SU-DHL-6 (cell line): Measurements from ENCODE around the gene C16orf89.
"Not testable (repeated sequence)": the region's sequence is repeated elsewhere in the genome, so short reads cannot be mapped to it uniquely, and the experiment has no call there.

ENCODE experiments used
- H2AFZ ChIP-seq: fragments of 200-600 bp; sonication (generic); 2 replicates; pipeline ENCODE4 v1.6.1; 2014; ENCODE audit warnings: low read depth, mild to moderate bottlenecking, moderate library complexity, mixed read lengths, antibody characterized with exemption, low read length; ENCODE audit not compliant: severe bottlenecking
- H3F3A ChIP-seq: fragments of 200-600 bp; shearing (Covaris generic); 2 replicates; pipeline ENCODE4 v1.6.0; 2016; ENCODE audit warnings: antibody characterized with exemption, mild to moderate bottlenecking; ENCODE audit not compliant: insufficient read depth
- H3K27ac ChIP-seq: fragments of 200-600 bp; sonication (generic); 2 replicates; pipeline ENCODE4 v1.5.1; 2016; ENCODE audit warnings: low read depth, mild to moderate bottlenecking, low read length, moderate library complexity, mixed read lengths
- H3K27me3 ChIP-seq: fragments of 200-600 bp; sonication (generic), shearing (Covaris generic); 2 replicates; pipeline ENCODE4 v1.6.0; 2014; ENCODE audit warnings: mild to moderate bottlenecking, low read length
- H3K36me3 ChIP-seq: fragments of 200-600 bp; sonication (generic); 2 replicates; pipeline ENCODE4 v1.6.1; 2014; ENCODE audit warnings: mild to moderate bottlenecking, low read length, mixed read lengths
- H3K4me2 ChIP-seq: fragments of 300-600, 200-600 bp; shearing (Covaris generic), sonication (generic); 2 replicates; pipeline ENCODE4 v1.6.0; 2014; ENCODE audit warnings: low read length, low read depth, mild to moderate bottlenecking; ENCODE audit not compliant: poor library complexity, severe bottlenecking
- H3K4me3 ChIP-seq: fragments of 200-600 bp; sonication (generic); 2 replicates; pipeline ENCODE4 v1.5.1; 2014; ENCODE audit warnings: antibody characterized with exemption, low read length, mild to moderate bottlenecking, mixed read lengths; ENCODE audit not compliant: insufficient read depth, poor library complexity, severe bottlenecking
- H3K79me2 ChIP-seq: fragments of 200-600 bp; sonication (generic); 2 replicates; pipeline ENCODE4 v1.6.1; 2014; ENCODE audit warnings: mild to moderate bottlenecking, low read length, moderate library complexity; ENCODE audit not compliant: insufficient read depth
- H3K9ac ChIP-seq: fragments of 200-600 bp; sonication (generic); 2 replicates; pipeline ENCODE4 v1.7.0; 2014; ENCODE audit warnings: mild to moderate bottlenecking, low read length
- H3K9me2 ChIP-seq: fragments of 200-600 bp; sonication (generic); replicated peaks from 2 replicates; pipeline ENCODE4 v1.6.1; 2014; ENCODE audit warnings: low read length; ENCODE audit not compliant: insufficient read depth
- H3K9me3 ChIP-seq: fragments of 200-600 bp; sonication (generic); 2 replicates; pipeline ENCODE4 v1.6.1; 2014; ENCODE audit warnings: low read length, mixed read lengths; ENCODE audit not compliant: insufficient read depth
- H4K20me1 ChIP-seq: fragments of 200-600 bp; sonication (generic); 2 replicates; pipeline ENCODE4 v1.6.1; 2014; ENCODE audit warnings: low read depth, mild to moderate bottlenecking, antibody characterized with exemption, low read length, moderate library complexity, mixed read lengths

Gene C16orf89

DNA sequence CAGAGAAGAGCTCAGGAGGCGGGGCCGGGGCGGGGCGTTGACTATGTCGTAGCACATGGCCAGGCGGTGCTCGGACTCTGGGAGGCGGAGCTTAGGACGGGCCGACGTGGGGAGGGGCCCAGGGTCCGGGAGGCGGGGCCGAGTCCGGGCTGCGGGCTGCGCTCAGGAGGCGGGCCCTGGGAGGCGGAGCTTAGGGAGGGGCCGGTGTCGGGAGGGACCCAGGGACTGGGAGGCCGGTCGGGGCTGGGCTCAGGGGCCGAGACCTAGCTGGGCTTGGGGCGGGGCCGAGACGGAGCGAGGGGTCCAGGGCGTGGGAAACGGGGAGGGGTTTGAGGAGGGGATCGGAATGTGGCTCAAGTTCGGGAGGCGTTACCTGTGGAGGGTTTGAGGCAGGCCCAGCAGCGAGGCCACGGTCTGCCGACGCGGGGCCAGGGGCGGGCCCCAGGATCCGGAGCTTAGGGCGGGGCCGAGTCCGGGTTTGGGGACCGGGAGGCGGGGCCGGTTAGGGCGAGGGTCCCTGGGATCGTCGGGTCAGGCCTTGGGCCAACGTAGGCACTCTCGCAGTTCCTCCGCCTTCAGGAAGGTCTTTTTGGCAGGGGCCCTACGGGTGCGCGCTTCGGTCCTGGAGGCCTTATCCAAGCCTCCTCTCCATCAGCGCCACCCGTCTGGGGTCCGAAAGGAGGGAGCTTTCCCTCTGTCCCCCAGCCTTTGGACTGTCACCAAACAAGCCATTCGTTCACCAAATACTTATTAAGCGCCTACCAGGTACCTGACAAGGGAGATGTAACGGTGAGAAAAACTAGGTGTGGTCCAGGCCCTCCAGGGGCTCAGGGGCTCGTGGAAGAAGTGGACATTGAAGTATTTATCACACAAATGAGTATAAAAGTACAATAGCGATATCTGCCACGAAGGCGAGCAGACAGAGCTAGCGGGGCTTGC, 32.7 kb upstream of the C16orf89 start:
- Histone ChIP-seq H3K4me3 (peak overlapping the region; percentile 45), H3K9ac (peak overlapping the region; percentile 45), H3K4me2 (peak overlapping the region; percentile 58), H2AFZ (peak overlapping the region; percentile 68)
- H3K27ac ChIP-seq, H3K27me3 ChIP-seq, H4K20me1 ChIP-seq, H3K9me3 ChIP-seq, H3K36me3 ChIP-seq, H3K9me2 ChIP-seq, H3K79me2 ChIP-seq, H3F3A ChIP-seq: not testable (repeated sequence)

DNA sequence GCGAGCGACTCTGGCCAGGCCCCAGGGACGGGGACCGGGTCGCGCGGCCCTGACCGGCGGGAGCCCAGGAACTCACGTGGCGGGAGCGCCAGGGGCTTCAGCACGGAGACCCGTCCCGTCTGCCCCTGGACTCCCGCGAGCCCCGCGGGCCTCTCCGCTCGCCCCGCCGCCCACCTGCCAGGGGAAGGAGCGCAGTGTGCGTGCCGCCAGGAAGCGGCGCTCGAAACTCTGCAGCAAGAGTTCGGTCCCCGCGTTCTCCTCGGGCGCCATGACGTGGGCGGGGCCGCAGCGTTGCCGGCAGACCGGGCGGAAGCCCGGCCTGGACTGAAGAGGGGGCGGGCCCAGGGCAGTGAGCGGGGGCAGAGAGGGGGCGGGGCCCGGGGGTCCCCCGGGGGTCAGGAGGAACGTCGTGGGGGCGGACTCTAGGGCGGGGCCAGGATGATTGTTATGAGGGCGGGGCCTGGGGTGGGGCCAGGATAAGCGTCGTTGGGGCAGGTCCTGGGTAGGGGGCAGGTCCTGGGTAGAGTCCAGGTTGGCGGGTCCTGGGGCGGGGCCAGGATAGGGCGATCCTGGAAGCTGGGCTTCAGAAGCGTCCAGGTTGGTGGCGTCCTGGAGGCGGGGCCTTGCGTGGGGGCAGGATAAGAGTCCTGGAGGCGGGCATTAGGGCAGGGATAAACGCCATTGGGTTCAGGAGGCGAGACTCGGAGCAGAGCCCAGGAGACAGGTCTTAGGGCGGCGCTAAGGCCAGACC, 31.9 kb upstream of the C16orf89 start, which contains the start of gene EEF2KMT:
EEF2KMT (minus strand) TSS at position 326 of the 751 bp plus-strand sequence; CDS start at position 270, 56 bp downstream.
- not testable (repeated sequence) for H3K36me3 ChIP-seq, H3K27ac ChIP-seq, H3K79me2 ChIP-seq, H3F3A ChIP-seq, H4K20me1 ChIP-seq, H3K9me3 ChIP-seq, H3K27me3 ChIP-seq, H3K9me2 ChIP-seq
- peak within 1 kb of the TSS; percentile 75 for H3K4me2 ChIP-seq
- peak within 1 kb of the TSS; percentile 88 for H3K9ac ChIP-seq
- H2AFZ ChIP-seq, result peak within 1 kb of the TSS; percentile 76
- peak within 1 kb of the TSS; percentile 88 for H3K4me3 ChIP-seq

DNA sequence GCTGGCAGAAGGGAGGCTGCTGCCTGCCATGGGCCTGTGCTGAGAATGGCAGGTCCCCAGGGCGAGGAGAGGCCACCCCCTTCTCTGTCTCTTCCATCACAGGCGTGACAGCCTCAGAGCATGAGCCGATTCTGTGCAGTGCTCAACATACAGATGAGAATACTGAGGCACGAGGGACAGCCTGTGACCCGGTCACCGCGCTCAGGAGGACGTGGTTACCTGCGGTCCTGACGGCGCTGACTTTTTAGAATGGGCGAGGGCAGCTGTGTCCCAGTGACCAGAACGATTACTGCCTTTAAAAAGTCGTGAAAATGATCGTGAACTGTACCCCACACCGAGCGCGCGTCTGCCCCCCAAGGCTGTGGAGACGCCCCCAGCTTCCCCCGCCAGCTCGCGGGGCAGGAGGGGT, 31.3 kb upstream of the C16orf89 start:
- peak overlapping the region; percentile 76 for H2AFZ ChIP-seq
- not testable (repeated sequence) for H3K27me3 ChIP-seq, H3K79me2 ChIP-seq, H3K9me2 ChIP-seq, H3K27ac ChIP-seq, H4K20me1 ChIP-seq, H3F3A ChIP-seq, H3K36me3 ChIP-seq, H3K9me3 ChIP-seq
- H3K4me3 ChIP-seq, result peak overlapping the region; percentile 88
- peak overlapping the region; percentile 88 for H3K9ac ChIP-seq
- H3K4me2 ChIP-seq, result peak overlapping the region; percentile 75

DNA sequence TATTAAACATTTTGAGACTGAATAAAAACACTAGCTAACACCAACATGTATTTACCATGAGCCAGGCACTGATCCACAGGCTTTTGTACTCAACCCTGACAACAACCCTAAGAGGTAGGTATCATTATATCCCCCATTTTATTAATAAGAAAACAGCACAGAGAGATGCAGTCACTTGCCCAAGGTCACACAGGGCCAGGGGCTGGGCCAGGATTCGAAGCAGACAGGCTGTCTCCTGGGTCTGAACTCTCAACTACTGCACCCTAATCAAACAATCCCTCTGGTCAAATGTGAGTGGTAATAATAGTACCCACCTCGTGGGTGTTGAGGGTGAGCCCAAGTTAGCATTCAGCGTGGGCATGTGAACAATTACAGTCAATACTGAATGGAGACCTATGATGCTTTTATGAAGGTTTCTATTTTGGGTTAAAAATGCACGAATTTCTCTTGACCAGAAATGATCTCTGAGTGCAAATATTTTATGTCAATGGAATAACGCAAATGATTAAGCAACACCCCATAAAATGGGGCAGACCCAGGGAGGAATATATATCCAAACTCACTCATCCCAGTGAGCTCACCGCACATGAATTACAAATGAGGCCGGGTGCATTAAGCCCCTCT, 30.8 kb upstream of the C16orf89 start:
- H3K27me3 ChIP-seq, H3F3A ChIP-seq: not testable (repeated sequence)

DNA sequence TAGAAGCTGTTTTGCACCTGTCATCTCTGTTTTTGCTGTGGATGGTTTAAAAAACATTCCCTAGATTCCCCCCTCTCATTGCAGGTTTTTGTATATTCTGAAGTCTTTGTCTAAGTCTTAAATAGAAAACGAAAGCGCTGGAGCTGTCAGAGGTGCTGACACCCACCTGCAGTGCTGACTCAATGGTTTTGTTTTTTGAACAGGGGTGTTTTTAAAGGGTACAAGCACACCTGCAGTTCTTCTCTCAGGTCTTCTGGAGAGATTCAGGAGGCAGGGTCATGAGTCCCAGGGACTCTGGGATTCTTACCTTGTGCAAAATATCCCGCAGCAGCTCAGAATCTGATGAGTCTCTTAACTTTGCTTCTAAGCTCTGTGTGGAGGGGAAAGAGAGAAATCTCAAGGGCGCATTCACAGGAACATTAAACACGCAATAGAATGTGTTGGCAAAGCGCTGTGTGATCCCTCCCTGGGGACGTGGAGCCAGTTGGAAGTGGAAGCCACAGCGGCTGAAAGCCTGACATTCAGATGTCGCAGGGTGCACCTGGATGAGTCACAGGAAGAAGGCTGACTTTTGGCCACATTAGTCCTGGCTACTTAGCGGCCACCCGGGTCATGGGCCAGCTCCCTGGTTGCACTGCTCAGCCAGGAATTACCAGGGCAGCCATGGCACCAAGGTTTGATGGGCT, 29.5 kb upstream of the C16orf89 start:
- not testable (repeated sequence) for H3K9me2 ChIP-seq, H3K9me3 ChIP-seq, H3K79me2 ChIP-seq, H3K27ac ChIP-seq, H3K27me3 ChIP-seq, H3K4me3 ChIP-seq, H3F3A ChIP-seq, H3K36me3 ChIP-seq, H3K9ac ChIP-seq, H2AFZ ChIP-seq, H4K20me1 ChIP-seq, H3K4me2 ChIP-seq

More for the DNA sequence above, 30.8 kb upstream of the C16orf89 start:
- H3K9me3 ChIP-seq, H4K20me1 ChIP-seq, H3K36me3 ChIP-seq, H3K9me2 ChIP-seq, H3K27ac ChIP-seq, H3K79me2 ChIP-seq, H2AFZ ChIP-seq: not testable (repeated sequence)
- peak overlapping the region; percentile 75 for H3K4me2 ChIP-seq
- H3K9ac ChIP-seq, result peak overlapping the region; percentile 88
- H3K4me3 ChIP-seq, result peak overlapping the region; percentile 88

DNA sequence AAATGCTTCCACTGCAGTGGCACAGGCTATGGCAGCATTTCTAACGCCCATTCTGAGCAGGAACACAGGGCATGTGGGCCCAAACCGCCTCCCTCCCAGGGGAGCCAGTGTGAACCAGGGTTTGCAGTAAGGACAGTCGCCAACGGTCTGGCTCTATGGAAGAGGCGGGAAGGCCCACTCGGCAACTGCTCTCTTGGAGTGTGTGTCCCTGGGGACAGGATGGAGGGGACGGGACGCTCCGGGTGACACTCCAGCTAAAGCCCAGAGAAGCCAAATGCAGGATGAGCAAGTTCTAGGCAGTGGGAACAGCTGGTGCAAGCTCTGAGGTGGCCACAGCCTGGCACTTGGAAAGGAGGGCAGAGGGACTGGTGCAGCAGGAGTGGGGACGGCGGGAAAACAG, 28.0 kb upstream of the C16orf89 start:
- not testable (repeated sequence) for H3K9me3 ChIP-seq, H3K27me3 ChIP-seq, H3K4me2 ChIP-seq, H3K36me3 ChIP-seq, H3K9ac ChIP-seq, H2AFZ ChIP-seq, H3K27ac ChIP-seq, H3F3A ChIP-seq, H3K9me2 ChIP-seq, H4K20me1 ChIP-seq, H3K79me2 ChIP-seq, H3K4me3 ChIP-seq

DNA sequence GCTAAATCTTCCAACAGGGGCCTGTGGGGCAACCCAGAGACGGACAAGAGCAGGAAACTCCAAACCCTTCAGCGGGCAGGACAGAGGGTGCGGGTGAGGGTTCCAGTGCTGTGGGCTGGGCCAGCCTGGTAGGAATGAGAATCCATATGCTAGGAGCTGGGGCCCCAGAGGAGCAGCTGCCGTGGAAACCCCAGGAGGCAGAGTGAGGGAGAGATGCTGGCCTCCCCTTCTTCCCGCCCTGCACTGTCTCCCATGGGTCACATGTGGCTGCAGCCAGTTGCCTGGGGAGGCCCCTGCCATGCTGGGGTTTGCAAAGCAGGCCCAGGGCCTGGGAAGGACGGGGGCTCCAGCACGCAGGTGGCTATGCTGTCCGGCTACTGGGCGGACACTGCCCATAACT, 27.3 kb upstream of the C16orf89 start:
- not testable (repeated sequence) for H3K9me2 ChIP-seq, H3K9me3 ChIP-seq, H3K9ac ChIP-seq

More for the DNA sequence above, 27.3 kb upstream of the C16orf89 start:
- H3K79me2 ChIP-seq, H3K27ac ChIP-seq, H3K36me3 ChIP-seq, H3K4me3 ChIP-seq, H4K20me1 ChIP-seq, H3K4me2 ChIP-seq, H2AFZ ChIP-seq, H3F3A ChIP-seq, H3K27me3 ChIP-seq: not testable (repeated sequence)
